ENCODE measurements around the gene AUNIP.
A peak's percentile ranks its signal among the peaks of the same experiment; 100 is the strongest.

AUNIP gene

DNA sequence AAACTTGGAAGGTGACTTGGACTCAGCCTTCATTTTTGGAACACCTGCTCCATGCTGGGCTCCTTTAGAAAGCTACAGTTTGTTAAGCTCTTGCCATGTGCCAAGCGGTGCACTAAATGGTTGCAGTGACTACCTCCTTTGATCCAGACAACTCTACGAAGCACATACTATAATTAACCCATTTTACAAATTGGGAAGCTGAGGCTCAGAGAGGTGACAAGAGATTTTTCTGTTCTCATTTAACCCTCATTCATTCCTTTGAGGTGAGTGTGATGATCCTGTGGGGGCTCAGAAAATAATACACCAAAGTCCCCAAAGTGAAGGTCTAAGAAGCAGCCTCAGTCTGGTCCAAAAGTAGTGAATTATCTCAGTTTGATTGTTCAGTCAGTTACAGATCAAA, 17.9 kb upstream of the AUNIP start:
- no peak for TF ChIP-seq CTCF (IDR thresholded peaks at IDR 0.05; ENCODE audit: insufficient read depth, low read depth, low read length, missing control alignments)
- no peak overlapping the region for H3K4me3 ChIP-seq (ENCODE audit: low read length)
- no peak for DNase-seq (ENCODE audit: low read depth)

GRCh38 chr1:25876693-25877077, 17.4 kb upstream of the AUNIP start:
- no peak for TF ChIP-seq CTCF (IDR thresholded peaks at IDR 0.05; ENCODE audit: insufficient read depth, low read depth, low read length, missing control alignments)
- DNase-seq (ENCODE audit: low read depth), result no peak
- H3K4me3 ChIP-seq (ENCODE audit: low read length), result no peak overlapping the region

DNA sequence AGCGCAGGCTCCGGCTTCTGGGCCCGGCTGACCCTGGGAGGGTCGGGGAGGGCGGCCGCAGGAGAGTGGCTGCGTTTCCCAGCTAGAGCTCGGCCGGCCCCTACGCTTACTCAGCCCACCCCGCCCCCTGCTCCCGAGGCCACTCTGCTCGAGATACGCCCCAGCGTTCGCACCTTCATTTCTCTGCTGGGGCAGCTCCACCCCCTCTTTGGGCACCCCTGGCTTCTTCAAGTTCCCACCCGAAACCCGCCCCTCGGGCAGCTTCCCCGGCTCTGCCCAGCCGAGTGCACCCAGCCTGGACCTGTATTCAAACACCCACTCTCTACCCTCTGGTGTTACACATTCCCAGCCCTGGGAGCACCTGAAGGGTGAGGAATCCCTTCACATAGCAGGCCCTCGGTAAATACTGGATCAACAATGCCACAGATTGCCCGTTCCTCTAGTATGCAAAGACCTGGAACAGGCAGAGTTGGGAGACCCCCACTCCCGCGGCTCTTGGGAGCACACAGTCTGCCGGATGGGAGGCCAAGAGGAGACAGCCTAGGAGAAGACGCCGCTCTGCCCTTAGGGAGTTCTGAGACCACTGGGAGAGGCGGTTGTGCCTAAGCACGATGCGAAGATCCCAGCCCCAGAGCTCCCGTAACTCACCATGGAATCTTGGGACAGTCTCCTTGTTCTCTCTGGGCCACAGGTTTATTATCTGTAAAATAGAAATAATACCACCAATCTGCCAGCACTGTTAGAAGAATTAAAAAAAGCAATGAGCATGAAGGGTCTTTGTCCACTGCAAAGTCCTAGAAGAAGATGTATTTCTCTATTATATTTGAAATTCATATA, 16.8 kb upstream of the AUNIP start:
- H3K4me3 ChIP-seq (ENCODE audit: low read length), result peak overlapping the region; percentile 84
- TF ChIP-seq CTCF (IDR thresholded peaks at IDR 0.05; ENCODE audit: insufficient read depth, low read depth, low read length, missing control alignments), result no peak
- DNase-seq (ENCODE audit: low read depth), result peak; percentile 50

DNA sequence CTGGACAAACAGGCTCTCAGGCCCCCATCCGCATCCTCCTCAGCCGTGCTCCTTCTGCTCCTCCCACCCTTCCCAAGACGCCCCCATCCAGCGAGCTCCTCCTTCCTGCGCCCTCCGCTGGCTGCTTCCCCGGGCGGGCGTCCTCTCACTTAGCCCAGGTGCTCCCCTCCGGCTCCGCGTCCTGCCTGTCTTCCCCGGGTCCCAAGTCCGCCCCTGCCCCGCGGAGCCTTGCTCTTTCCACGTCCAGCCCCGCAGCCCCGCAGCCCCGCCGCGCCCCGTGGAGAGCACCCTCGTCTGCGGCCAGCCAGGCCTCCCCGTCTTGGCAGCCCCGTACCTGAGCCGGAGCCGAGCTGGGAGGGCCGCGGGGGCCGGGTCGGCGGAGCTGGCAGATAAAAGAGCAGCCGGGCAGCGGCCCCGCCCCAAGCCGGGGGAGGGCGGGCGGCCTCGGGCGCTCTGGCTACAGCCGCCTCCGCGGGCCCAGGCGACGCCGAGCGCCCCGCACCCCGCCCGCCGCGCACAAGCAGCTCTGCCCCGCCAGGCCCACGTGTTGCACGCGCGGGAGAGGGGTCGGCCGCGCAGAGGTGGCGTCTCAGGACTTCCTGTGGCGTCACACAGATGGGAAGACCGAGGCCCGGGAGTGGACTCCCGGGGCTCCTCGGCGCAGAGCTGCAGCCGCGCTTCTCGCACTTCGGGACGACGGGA, 16.0 kb upstream of the AUNIP start, which contains the start of gene PAQR7:
Gene PAQR7 (minus strand): TSS at position 555 of the 702 bp plus-strand sequence. CDS start 11,869 bp downstream, outside the sequence.
- no peak for TF ChIP-seq CTCF (IDR thresholded peaks at IDR 0.05; ENCODE audit: insufficient read depth, low read depth, low read length, missing control alignments)
- peak; percentile 65 for DNase-seq (ENCODE audit: low read depth)
- peak within 1 kb of the TSS; percentile 84 for H3K4me3 ChIP-seq (ENCODE audit: low read length)

GRCh38 chr1:25874635-25875153, 15.4 kb upstream of the AUNIP start:
- DNase-seq (ENCODE audit: low read depth), result no peak
- H3K4me3 ChIP-seq (ENCODE audit: low read length), result peak overlapping the region; percentile 84
- no peak for TF ChIP-seq CTCF (IDR thresholded peaks at IDR 0.05; ENCODE audit: insufficient read depth, low read depth, low read length, missing control alignments)

- no peak for DNase-seq (ENCODE audit: low read depth)
- peak overlapping the region; percentile 84 for H3K4me3 ChIP-seq (ENCODE audit: low read length)
Measured at GRCh38 chr1:25874209-25874608, 15.0 kb upstream of the AUNIP start.

More at GRCh38 chr1:25874209-25874608, 15.0 kb upstream of the AUNIP start:
- TF ChIP-seq CTCF (IDR thresholded peaks at IDR 0.05; ENCODE audit: insufficient read depth, low read depth, low read length, missing control alignments), result no peak

All from epithelial cell of esophagus (primary cell).